Fibroblast of the aortic adventitia (primary cell): ENCODE data around the gene DCN. TPM values are rescaled to one million over a fixed set of nuclear protein-coding genes. Genes with fewer than 3 reads are reported as not detected.

ENCODE experiments used
- DNase-seq: peaks from one replicate; pipeline ENCODE4 v3.0.0-alpha.2; 2010; ENCODE audit warnings: low read depth
- H3K4me3 ChIP-seq: 2 replicates; pipeline ENCODE4 v1.5.1; 2011; ENCODE audit warnings: low read depth, mild to moderate bottlenecking, control low read depth, low read length, moderate library complexity
- total RNA-seq: library from RNA; depleted of rRNA; stranded (reverse); fragments of >200 nt; gene quantifications from 2 replicates; pipeline ENCODE4 v1.2.3, GENCODE V29; 2012; ENCODE audit warnings: low replicate concordance
- TF ChIP-seq, protein P1 (sequence below): IDR thresholded peaks from 2 replicates; pipeline ENCODE4 v1.5.1; 2011; ENCODE audit warnings: mild to moderate bottlenecking, low read length, control low read depth, inconsistent platforms; ENCODE audit not compliant: insufficient read depth

DCN gene
- total RNA-seq, 1 donor: 2,298 TPM

DNA sequence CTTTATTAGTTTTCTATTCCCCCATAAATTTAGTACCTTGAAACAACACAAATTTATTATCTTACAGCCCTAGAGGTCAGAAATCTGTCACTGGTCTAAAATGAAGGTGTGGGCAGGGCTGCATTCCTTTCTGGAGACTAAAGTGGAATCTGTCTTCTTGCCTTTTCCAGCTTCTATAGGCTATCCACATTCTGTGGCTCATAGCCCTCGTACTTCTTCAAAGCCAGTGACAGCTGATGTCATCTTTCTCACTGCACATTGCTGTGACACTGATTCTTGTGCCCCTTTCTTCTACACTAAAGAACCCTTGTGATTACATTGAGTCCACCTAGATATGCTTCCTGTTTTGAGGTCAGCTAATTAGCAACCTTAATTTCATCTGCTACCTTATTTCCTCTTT is 23.2 kb upstream of the DCN start:
- no peak for DNase-seq
- TF ChIP-seq, protein P1, sequence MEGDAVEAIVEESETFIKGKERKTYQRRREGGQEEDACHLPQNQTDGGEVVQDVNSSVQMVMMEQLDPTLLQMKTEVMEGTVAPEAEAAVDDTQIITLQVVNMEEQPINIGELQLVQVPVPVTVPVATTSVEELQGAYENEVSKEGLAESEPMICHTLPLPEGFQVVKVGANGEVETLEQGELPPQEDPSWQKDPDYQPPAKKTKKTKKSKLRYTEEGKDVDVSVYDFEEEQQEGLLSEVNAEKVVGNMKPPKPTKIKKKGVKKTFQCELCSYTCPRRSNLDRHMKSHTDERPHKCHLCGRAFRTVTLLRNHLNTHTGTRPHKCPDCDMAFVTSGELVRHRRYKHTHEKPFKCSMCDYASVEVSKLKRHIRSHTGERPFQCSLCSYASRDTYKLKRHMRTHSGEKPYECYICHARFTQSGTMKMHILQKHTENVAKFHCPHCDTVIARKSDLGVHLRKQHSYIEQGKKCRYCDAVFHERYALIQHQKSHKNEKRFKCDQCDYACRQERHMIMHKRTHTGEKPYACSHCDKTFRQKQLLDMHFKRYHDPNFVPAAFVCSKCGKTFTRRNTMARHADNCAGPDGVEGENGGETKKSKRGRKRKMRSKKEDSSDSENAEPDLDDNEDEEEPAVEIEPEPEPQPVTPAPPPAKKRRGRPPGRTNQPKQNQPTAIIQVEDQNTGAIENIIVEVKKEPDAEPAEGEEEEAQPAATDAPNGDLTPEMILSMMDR: no peak
- no peak overlapping the region for H3K4me3 ChIP-seq

DNA sequence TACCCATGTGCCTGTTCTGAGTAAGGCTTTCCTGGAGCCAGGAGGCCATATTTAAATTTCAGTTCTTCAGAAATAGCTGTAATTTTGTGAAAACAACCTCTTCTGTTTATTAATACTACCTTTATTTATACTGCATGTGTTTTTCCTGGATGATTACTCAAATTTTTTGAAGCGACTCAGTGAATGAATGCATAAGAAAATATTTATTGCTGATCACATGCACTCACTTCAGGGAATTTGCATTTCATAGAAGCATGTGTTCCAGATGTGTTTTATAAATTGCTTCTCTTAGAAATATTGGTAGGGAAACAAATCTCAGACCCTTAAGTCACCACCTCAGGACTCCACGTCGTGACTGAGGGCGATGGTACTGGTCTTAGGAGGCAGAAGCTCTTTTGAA is 21.8 kb upstream of the DCN start:
- TF ChIP-seq, protein P1: no peak
- no peak for DNase-seq
- H3K4me3 ChIP-seq: no peak overlapping the region

DNA sequence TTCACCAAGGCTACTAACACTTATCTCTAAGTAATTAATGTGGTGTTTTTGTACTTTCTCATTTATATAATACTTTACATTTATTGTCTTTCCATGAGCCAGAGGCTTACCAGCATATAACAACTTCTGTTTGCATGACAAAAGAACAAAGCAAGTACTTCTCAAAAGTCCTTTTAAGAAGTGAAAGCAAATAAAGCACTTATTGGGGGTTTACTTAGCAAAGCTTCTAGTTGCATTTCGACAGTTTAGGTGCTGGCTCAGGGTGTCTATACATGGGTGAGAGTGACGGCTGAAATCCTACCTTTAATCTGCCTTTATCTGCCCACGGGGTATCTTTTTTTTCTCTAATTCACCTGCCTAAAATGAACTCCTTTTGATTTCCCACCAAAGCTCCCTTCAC is 21.0 kb upstream of the DCN start:
- TF ChIP-seq, protein P1: no peak
- H3K4me3 ChIP-seq: no peak overlapping the region
- no peak for DNase-seq

DNA sequence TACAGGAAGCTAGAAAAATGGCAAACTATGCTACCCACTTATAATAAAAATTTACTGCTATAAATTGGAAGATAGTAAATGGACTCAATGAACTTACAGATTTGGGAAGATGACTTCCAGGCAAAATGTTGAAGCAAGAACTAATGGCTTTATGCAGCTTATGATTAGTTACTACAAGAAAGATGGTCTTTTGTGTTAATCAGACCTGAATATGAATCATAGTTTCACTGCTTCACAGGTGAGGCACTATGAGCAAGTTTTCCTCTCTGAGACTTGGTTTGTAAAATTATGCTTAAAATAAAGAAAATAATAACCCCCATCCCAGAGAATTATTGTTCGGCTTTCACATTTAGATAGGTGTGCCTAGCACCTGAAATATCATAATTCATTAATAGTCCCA is 19.8 kb upstream of the DCN start:
- TF ChIP-seq, protein P1: no peak
- DNase-seq: no peak
- H3K4me3 ChIP-seq: no peak overlapping the region

DNA sequence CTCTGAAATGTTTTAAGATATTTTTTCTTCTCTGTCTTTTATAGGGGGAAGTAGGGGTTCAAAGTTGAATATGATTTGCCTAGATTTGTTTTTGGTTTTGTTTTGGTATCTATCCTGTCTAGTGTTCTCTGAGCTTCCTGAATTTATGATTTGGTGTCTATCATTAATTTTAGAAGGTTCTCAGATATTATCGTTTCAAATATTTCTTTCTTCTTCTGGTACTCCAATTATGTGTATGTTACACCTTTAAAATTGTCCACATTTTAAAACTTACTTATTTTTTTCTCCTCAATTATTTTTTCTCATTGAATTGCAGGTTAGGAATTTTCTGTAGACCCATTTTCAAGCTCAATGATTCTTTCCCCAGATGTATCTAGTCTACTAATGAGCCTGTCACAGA is 13.8 kb upstream of the DCN start:
- no peak for DNase-seq
- TF ChIP-seq, protein P1: no peak
- no peak overlapping the region for H3K4me3 ChIP-seq

DNA sequence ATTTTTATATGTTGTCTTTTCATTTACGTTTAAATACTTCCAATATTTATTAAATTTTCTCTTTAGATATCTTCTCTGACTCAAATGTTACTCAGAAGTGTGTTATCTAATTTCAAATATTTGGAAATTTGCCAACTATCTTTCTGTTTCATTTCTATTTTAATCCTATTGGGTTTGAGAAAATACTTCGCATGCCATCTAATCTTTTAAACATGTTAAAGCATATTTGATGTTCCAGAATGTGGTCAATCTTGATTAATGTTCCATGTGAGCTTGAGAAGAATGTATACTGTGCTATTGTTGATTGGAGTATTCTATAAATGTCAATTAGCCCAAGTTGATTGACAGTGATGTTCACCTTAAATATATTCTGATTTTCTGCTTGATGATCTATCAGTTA is 11.9 kb upstream of the DCN start:
- H3K4me3 ChIP-seq: no peak overlapping the region
- DNase-seq: peak; percentile 81
- TF ChIP-seq, protein P1: no peak

DNA sequence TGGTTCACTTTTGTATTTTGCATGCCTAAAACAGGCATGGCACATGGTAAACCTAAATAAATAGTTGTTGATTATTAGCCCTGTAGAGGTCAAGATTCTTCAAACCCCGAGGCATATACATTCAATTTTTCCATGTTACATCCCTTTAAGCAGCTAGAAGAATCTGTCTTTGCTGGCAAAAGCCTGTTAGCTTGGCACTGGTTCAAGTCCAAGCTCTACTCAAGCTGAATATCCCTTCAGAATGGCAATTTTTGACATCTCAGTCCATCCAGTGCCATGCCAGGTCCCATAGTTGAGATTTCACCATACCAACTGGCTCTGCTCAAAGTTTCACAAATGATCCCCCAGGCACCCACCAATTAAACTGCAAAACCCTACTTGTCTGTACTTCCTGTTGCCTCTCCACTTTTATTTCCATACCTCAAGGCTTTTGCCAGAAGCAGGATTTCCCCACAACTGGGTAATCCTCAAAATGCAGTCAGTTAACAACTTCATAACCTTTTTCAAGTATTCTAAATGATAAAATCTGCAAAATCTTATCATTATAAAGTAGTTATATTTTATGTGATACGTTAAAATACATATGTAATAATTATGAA is 9.0 kb upstream of the DCN start:
- TF ChIP-seq, protein P1: no peak
- no peak overlapping the region for H3K4me3 ChIP-seq
- DNase-seq: peak; percentile 49
